Measurements from ENCODE around the gene TTL.

The TTL gene

DNA sequence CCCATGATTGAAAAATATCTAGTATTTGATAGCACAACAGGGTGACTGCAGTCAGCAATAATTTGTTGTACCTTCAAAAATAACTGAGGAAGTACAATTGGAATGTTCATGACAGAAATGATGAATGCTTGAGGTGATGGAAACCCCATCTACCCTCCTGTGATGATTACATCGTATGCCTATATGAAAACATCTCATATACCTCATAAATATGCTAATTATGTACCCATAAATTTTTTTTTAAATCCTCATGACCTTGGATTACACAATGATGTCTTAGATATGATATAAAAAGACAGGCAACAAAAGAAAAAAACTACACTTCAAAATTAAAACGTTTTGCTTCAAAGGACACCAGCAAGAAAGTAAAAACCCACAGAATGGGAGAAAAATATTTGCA, 59.0 kb downstream of the TTL start:
- no peak for DNase-seq
- Histone ChIP-seq H3K36me3 (peaks cover 0 to 3% (median under 1%) of the 10 kb centered on the region in 3 donors), H3K4me1 (peaks cover 0 to 17% (median 11%) of the 10 kb centered on the region in 4 donors), H3K27me3 (no peaks in the 10 kb centered on the region), H3K9me3 (no peaks in the 10 kb centered on the region), H3K4me3 (peak overlapping the region in 1 of 2 donors; percentile 81), H3K27ac (peak overlapping the region; percentile 81 to 88)
- intact Hi-C loops (cut with DNase I; ENCODE audit: low total_unique reads), result no loop called here
- TF ChIP-seq, protein P1, sequence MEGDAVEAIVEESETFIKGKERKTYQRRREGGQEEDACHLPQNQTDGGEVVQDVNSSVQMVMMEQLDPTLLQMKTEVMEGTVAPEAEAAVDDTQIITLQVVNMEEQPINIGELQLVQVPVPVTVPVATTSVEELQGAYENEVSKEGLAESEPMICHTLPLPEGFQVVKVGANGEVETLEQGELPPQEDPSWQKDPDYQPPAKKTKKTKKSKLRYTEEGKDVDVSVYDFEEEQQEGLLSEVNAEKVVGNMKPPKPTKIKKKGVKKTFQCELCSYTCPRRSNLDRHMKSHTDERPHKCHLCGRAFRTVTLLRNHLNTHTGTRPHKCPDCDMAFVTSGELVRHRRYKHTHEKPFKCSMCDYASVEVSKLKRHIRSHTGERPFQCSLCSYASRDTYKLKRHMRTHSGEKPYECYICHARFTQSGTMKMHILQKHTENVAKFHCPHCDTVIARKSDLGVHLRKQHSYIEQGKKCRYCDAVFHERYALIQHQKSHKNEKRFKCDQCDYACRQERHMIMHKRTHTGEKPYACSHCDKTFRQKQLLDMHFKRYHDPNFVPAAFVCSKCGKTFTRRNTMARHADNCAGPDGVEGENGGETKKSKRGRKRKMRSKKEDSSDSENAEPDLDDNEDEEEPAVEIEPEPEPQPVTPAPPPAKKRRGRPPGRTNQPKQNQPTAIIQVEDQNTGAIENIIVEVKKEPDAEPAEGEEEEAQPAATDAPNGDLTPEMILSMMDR (IDR thresholded peaks at IDR 0.05), result no peak

- H3K27me3 ChIP-seq, result no peaks in the 10 kb centered on the region
- peaks cover 0 to 6% (median 3%) of the 10 kb centered on the region in 3 donors for H3K36me3 ChIP-seq
- TF ChIP-seq, protein P1 (IDR thresholded peaks at IDR 0.05), result no peak
- peak in 1 of 2 donors; percentile 82 for DNase-seq
- no peaks in the 10 kb centered on the region for H3K9me3 ChIP-seq
- H3K4me1 ChIP-seq, result peaks cover 0 to 17% (median 11%) of the 10 kb centered on the region in 4 donors
- peak overlapping the region; percentile 76 to 81 for H3K4me3 ChIP-seq
- intact Hi-C loops (cut with DNase I; ENCODE audit: low total_unique reads), result loop anchor here (2.0 kb wide), 1 partner anchor 59 kb away; the partner anchor contains the start of gene TTL
- H3K27ac ChIP-seq, result peak overlapping the region; percentile 81 to 88
Measured at GRCh38 chr2:112541315-112542122, 59.6 kb downstream of the TTL start.

- DNase-seq, result peak; percentile 76 to 88
- Histone ChIP-seq H3K36me3 (peaks cover 7 to 13% (median 7%) of the 10 kb centered on the region in 3 donors), H3K9me3 (no peaks in the 10 kb centered on the region), H3K27me3 (no peaks in the 10 kb centered on the region), H3K27ac (peak within 1 kb of the TSS; percentile 81 to 88), H3K4me3 (peak within 1 kb of the TSS; percentile 76 to 81), H3K4me1 (peaks cover 0 to 17% (median 11%) of the 10 kb centered on the region in 4 donors)
- intact Hi-C loops (cut with DNase I; ENCODE audit: low total_unique reads), result loop anchor here (2.0 kb wide), 1 partner anchor 60 kb away; the partner anchor contains the start of gene TTL
- TF ChIP-seq, protein P1 (IDR thresholded peaks at IDR 0.05), result no peak
Measured at GRCh38 chr2:112542123-112542983, 60.4 kb downstream of the TTL start, which contains the start of gene POLR1B. TSS of gene POLR1B (plus strand) at chr2:112542465. CDS start at chr2:112542495, 30 bp downstream.

DNA sequence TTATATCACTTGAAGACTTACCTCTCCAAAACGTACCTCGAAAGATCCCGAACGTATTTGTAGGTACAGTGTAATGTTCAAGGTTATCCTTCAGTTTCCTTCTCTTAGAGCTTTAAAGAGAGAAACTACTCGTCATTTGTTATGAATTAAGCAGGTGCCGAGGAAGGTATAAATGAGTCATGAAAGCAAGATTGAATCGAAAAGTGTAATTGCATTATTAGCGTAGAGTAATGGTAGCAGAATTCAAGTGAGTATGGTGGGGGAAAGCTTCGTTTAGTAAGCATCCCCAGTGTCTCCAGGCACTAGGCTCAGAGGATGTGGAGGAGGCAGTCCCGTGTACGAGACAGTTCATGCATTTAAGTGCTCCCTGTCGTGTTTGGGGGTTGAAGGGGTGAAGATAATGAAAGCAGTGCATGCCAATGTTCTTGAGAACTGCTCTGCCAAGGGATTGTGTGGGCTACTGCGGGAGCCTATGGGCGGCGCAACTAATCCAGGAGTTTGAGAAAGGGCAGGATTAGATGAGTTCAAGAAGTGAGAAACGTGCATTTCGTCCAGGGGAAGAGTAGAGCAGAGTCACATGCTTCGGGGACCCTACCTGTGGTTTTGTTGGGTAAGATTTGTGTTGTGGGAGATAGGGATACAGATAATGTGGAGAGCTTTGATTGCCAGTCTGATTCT, 61.2 kb downstream of the TTL start:
- intact Hi-C loops (cut with DNase I; ENCODE audit: low total_unique reads), result loop anchor here (2.0 kb wide), 1 partner anchor 60 kb away; the partner anchor contains the start of gene TTL
- DNase-seq, result no peak

More for the DNA sequence above, 61.2 kb downstream of the TTL start:
- H3K36me3 ChIP-seq, result peaks cover 14 to 21% (median 15%) of the 10 kb centered on the region in 3 donors
- H3K9me3 ChIP-seq, result no peaks in the 10 kb centered on the region
- peak overlapping the region; percentile 76 to 81 for H3K4me3 ChIP-seq
- no peak overlapping the region for H3K27ac ChIP-seq
- H3K4me1 ChIP-seq, result peaks cover 0 to 17% (median 11%) of the 10 kb centered on the region in 4 donors
- TF ChIP-seq, protein P1 (IDR thresholded peaks at IDR 0.05), result no peak
- no peaks in the 10 kb centered on the region for H3K27me3 ChIP-seq

All from tibial artery (tissue), 4 donors.